Measurements from ENCODE around the gene SUN1.
A peak's percentile ranks its signal among the peaks of the same experiment; 100 is the strongest.

SUN1 gene

DNA sequence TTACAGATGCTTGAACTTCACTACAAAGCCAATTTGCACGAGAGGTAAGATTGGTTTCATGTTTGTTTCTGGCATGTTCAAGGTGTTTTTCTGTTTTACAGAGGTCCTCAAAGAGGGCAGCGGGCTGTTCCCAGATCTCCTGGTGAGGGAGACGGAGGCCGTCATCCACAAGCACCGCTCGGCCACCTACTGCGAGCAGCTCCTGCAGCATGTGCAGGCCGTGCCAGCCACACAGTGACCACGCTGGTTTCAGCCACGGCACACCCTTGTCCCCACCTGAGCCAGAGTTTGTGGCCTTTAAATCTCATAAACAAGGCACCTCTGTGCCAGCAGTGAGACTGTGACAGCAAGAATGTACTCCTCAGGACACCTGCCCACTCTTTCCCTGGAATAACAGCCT is 46.9 kb upstream of the SUN1 start:
- TF ChIP-seq, protein P1, sequence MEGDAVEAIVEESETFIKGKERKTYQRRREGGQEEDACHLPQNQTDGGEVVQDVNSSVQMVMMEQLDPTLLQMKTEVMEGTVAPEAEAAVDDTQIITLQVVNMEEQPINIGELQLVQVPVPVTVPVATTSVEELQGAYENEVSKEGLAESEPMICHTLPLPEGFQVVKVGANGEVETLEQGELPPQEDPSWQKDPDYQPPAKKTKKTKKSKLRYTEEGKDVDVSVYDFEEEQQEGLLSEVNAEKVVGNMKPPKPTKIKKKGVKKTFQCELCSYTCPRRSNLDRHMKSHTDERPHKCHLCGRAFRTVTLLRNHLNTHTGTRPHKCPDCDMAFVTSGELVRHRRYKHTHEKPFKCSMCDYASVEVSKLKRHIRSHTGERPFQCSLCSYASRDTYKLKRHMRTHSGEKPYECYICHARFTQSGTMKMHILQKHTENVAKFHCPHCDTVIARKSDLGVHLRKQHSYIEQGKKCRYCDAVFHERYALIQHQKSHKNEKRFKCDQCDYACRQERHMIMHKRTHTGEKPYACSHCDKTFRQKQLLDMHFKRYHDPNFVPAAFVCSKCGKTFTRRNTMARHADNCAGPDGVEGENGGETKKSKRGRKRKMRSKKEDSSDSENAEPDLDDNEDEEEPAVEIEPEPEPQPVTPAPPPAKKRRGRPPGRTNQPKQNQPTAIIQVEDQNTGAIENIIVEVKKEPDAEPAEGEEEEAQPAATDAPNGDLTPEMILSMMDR (IDR thresholded peaks at IDR 0.05): no peak
- DNase-seq: no peak
- H3K27me3 Mint-ChIP-seq (ENCODE audit: low read depth, poor library complexity): no peaks in the 10 kb centered on the region
- H3K36me3 Mint-ChIP-seq (ENCODE audit: low read depth): peaks cover 79% of the 10 kb centered on the region
- H3K4me3 Mint-ChIP-seq: no peak overlapping the region
- H3K27ac Mint-ChIP-seq: no peak overlapping the region
- H3K4me1 Mint-ChIP-seq: no peaks in the 10 kb centered on the region
- H3K9me3 Mint-ChIP-seq: no peaks in the 10 kb centered on the region

DNA sequence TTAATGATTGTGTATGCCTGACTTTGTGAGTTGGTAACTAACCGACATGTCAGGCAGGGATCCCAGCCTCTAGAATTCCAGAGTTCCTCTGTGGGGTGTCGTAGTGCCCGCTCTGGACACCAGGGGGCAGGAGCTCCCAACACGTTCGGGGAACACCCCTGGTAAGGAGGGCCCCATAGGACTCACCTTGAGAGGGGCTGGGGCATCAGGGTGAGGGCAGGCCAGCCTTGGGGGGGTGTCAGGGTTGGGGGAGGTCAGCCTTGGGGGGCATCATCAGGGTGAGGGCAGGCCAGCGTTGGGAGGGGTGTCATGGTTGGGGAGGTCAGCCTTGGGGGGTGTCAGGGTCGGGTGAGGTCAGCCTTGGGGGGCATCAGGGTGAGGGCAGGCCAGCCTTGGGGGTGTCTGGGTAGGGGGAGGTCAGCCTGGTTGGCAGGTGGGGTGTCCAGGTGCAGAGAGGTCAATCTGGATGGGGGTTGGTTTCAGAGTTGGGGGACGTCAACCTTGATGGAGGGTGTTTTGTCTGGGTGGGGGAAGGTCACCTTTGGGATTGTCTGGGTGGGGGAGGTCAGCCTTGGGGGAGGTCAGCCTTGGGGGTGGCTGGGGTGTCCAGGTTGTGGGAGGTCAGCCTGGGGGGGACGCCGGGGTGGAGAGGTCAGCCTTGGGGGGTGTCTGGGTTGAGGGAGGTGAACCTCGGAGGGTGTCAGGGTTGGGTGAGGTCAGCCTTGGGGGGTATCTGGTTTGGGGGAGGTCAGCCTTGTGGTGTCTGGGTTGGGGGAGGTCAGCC is 45.6 kb upstream of the SUN1 start:
- peak; percentile 82 for DNase-seq
- Mint-ChIP-seq H3K9me3 (no peaks in the 10 kb centered on the region), H3K27me3 (ENCODE audit: low read depth, poor library complexity) (no peaks in the 10 kb centered on the region), H3K4me1 (no peaks in the 10 kb centered on the region), H3K4me3 (no peak overlapping the region), H3K27ac (no peak overlapping the region), H3K36me3 (ENCODE audit: low read depth) (peaks cover 69% of the 10 kb centered on the region)
- TF ChIP-seq, protein P1 (IDR thresholded peaks at IDR 0.05): peak; percentile 68

DNA sequence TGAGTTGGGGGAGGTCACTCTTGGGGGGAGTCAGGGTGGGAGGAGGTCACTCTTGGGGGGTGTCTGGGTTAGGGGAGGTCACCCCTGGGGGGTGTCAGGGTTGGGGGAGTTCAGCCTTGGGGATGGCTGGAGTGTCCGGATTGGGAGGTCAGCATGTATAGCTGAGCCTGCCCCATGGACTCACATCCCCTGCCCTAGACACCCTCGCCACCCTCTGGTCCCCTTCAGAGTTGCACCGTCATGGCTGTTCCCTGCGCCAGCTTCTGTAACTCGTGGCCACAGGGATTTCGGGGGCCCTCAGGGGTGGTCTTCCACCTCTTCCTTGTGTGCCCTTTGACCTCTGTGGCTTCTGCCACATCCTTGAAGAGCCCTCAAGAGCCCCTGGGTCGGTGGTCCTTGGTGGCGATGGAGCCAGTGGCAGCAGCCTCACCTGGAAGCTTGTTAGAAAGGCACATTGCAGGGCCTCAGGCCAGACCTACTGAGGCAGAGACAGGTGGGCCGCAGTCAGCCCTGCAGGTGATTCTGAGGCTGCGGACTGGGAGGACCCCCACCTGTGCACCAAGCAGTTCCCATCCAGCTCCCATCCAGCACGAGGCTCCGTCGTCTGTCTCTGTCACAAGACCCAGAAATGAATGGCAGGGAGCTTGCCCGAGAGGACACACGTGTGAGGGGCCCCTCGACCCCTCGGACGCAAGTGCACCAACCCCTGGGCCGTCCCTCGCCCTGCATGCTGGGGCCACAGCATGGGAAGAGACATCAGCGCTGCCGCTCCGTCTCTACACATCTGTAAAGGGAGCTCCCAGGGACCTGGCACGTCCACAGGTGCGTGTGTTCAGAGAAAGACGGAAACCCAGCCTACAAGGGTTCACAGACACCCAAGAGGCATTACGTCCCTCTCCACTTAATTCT is 44.7 kb upstream of the SUN1 start:
- Mint-ChIP-seq H3K27ac (no peak overlapping the region), H3K36me3 (ENCODE audit: low read depth) (peaks cover 66% of the 10 kb centered on the region), H3K27me3 (ENCODE audit: low read depth, poor library complexity) (no peaks in the 10 kb centered on the region), H3K4me1 (no peaks in the 10 kb centered on the region), H3K4me3 (no peak overlapping the region), H3K9me3 (no peaks in the 10 kb centered on the region)
- no peak for DNase-seq
- TF ChIP-seq, protein P1 (IDR thresholded peaks at IDR 0.05): no peak

DNA sequence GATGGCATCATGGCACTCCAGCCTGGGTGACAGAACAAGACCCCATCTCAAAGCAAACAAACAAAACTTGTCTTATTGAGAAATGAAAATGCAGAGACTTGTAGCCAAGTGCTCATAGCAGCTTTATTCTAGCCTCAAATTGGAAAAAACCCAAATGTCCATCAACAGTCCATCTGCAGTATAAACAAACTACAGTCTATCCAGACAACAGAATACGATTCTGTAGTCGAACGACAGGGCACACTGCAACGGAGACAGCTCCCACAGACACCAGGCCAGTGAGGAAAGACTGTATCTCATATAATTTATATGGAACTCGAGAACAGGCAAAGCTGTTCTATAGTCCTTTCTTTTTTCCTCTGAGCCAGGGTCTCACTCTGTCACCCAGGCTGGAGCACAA is 40.8 kb upstream of the SUN1 start:
- Mint-ChIP-seq H3K27ac (peak overlapping the region; percentile 36), H3K36me3 (ENCODE audit: low read depth) (peaks cover 55% of the 10 kb centered on the region), H3K4me3 (no peak overlapping the region), H3K9me3 (peaks cover 11% of the 10 kb centered on the region), H3K4me1 (no peaks in the 10 kb centered on the region), H3K27me3 (ENCODE audit: low read depth, poor library complexity) (peaks cover 2% of the 10 kb centered on the region)
- TF ChIP-seq, protein P1 (IDR thresholded peaks at IDR 0.05): no peak
- DNase-seq: no peak

DNA sequence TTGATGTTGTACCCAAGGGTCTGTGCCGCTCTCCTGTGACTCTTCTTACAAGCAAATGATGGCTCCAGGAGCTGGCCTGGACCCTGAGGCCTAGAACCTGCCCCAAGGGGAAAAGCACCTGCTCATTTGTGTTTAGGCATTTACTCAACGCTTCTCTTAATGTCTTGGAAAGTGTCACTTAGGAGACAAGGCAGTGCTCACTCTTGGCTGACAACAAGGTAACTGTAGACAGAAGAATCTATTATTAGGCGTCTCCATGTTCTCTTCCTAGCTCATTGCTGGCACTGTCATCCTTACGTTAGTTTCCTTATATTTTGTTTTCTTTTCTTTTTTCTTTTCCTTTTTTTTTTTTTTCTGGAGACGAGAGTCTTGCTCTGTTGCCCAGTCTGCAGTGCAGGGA is 38.1 kb upstream of the SUN1 start:
- H3K4me3 Mint-ChIP-seq: no peak overlapping the region
- H3K9me3 Mint-ChIP-seq: peaks cover 26% of the 10 kb centered on the region
- DNase-seq: no peak
- H3K27me3 Mint-ChIP-seq (ENCODE audit: low read depth, poor library complexity): peaks cover 2% of the 10 kb centered on the region
- TF ChIP-seq, protein P1 (IDR thresholded peaks at IDR 0.05): no peak
- H3K4me1 Mint-ChIP-seq: no peaks in the 10 kb centered on the region
- peaks cover 56% of the 10 kb centered on the region for H3K36me3 Mint-ChIP-seq (ENCODE audit: low read depth)
- H3K27ac Mint-ChIP-seq: no peak overlapping the region

Data from nephron progenitor cell (in vitro differentiated cells).